Progenitor cell of endocrine pancreas (in vitro differentiated cells): ENCODE data around the gene TRMT13. TPM values are rescaled to one million over a fixed set of nuclear protein-coding genes. Genes with fewer than 3 reads are reported as not detected.

Experiments used
- DNase-seq: peaks from one replicate; pipeline ENCODE4 v3.0.0; 2021; ENCODE audit warnings: low spot score; ENCODE audit not compliant: unreplicated experiment
- H3K27ac Mint-ChIP-seq: 2 replicates; pipeline ENCODE4 v1.8.0; 2021; ENCODE audit warnings: mild to moderate bottlenecking, moderate library complexity, mixed read lengths
- H3K27me3 Mint-ChIP-seq: 2 replicates; pipeline ENCODE4 v1.8.0; 2021; ENCODE audit warnings: mixed read lengths
- H3K36me3 Mint-ChIP-seq: 2 replicates; pipeline ENCODE4 v1.8.0; 2022; ENCODE audit warnings: mixed read lengths; ENCODE audit not compliant: insufficient read depth
- H3K4me1 Mint-ChIP-seq: 2 replicates; pipeline ENCODE4 v1.8.0; 2021; ENCODE audit warnings: low read depth, mixed read lengths
- H3K4me3 Mint-ChIP-seq: 2 replicates; pipeline ENCODE4 v1.8.0; 2021; ENCODE audit warnings: low read depth, mild to moderate bottlenecking, moderate library complexity, mixed read lengths
- H3K9me3 Mint-ChIP-seq: 2 replicates; pipeline ENCODE4 v1.8.0; 2021; ENCODE audit warnings: low read depth, mixed read lengths
- total RNA-seq: library from RNA; stranded (reverse); gene quantifications from 2 replicates; pipeline ENCODE4 v1.2.1, GENCODE V29; 2021
- TF ChIP-seq, protein P1 (sequence below): fragments of 200-600 bp; sonication (generic); IDR thresholded peaks from one replicate; pipeline ENCODE4 v1.5.0; 2021; ENCODE audit warnings: antibody characterized with exemption, mild to moderate bottlenecking; ENCODE audit not compliant: unreplicated experiment

The TRMT13 gene
- total RNA-seq, 1 donor from 2014 or later = 26.2 TPM

DNA sequence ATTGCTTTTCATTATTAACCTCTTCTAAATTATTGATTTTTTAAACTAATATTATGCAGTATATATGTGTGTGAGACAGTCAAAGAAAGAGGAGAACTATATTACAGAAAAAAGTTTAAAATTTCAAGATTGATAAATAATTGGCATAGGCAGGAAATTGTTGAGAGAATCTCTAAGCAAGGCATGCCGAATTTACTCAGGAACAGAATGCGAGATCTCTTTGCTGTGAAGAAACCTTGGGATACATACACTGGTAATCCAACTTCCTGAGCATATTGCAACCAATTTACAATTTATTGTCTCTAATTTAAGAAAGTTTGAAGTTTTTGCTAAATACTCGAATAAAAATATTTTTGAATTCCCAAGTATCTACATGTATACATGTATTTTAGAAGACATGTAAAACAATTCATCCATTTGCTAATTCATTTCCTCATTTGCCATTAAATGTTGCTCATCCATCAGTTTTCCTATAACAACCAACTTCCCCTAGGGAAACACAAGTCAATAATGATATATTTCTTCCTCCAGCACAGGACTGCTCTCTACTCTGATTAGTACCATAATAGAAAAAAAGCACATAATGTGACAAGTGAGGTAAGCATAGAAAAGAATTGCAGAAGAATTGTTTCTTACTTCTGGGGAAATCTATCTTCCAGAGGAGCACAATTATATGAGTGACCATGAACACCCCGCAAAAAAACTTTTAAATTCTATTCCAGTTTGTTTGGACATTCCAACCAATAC, 44.5 kb downstream of the TRMT13 start:
- H3K9me3 Mint-ChIP-seq = no peaks in the 10 kb centered on the region
- H3K27ac Mint-ChIP-seq = no peak overlapping the region
- no peaks in the 10 kb centered on the region for H3K4me1 Mint-ChIP-seq
- H3K36me3 Mint-ChIP-seq = no peaks in the 10 kb centered on the region
- no peak for DNase-seq
- no peaks in the 10 kb centered on the region for H3K27me3 Mint-ChIP-seq
- H3K4me3 Mint-ChIP-seq = no peak overlapping the region
- TF ChIP-seq, protein P1, sequence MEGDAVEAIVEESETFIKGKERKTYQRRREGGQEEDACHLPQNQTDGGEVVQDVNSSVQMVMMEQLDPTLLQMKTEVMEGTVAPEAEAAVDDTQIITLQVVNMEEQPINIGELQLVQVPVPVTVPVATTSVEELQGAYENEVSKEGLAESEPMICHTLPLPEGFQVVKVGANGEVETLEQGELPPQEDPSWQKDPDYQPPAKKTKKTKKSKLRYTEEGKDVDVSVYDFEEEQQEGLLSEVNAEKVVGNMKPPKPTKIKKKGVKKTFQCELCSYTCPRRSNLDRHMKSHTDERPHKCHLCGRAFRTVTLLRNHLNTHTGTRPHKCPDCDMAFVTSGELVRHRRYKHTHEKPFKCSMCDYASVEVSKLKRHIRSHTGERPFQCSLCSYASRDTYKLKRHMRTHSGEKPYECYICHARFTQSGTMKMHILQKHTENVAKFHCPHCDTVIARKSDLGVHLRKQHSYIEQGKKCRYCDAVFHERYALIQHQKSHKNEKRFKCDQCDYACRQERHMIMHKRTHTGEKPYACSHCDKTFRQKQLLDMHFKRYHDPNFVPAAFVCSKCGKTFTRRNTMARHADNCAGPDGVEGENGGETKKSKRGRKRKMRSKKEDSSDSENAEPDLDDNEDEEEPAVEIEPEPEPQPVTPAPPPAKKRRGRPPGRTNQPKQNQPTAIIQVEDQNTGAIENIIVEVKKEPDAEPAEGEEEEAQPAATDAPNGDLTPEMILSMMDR = no peak

DNA sequence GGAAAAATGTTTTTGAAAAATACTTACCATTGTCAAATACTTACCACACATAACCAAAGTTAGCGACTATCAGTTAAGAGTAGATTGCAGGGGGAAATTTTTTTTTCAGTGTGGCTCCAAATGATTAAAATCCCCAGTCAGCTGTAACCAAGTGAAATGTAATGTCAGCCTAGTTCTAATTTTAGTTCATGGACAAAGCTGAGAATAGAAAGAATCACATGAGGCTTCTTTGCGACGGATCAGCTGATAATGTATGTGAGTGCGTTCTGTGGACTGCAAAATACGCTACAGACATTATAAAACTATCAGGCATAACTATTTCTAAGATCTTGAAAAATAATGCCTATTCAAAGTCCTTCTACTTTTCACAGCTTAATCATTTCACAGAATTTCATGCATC, 45.1 kb downstream of the TRMT13 start, which contains the start of gene LRRC39:
LRRC39 (minus strand) TSS at position 166 of the 400 bp plus-strand sequence. CDS start 9,740 bp downstream, outside the sequence.
- Mint-ChIP-seq H3K4me1 (no peaks in the 10 kb centered on the region), H3K9me3 (no peaks in the 10 kb centered on the region), H3K4me3 (no peak within 1 kb of the TSS), H3K36me3 (no peaks in the 10 kb centered on the region), H3K27ac (no peak within 1 kb of the TSS), H3K27me3 (no peaks in the 10 kb centered on the region)
- TF ChIP-seq, protein P1 = no peak
- DNase-seq = no peak

DNA sequence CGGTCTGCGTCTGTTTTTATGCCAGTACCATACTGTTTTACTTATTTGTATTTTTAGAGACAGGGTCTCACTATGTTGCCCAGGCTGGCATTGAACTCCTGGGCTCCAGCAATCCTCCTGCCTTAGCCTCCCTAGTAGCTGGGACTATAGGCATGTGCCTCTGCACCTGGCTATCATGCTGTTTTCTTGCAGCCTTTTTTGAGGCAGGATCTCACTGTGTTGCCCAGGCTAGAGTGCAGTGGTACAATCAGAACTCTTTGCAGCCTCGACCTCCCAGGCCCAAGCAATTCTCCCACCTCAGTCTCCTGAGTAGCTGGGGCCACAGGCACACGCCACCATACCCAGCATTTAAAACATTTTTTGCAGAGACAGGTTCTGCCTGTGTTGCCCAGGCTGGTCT, 50.4 kb downstream of the TRMT13 start:
- H3K4me1 Mint-ChIP-seq = no peaks in the 10 kb centered on the region
- H3K9me3 Mint-ChIP-seq = peaks cover 2% of the 10 kb centered on the region
- H3K4me3 Mint-ChIP-seq = no peak overlapping the region
- no peak overlapping the region for H3K27ac Mint-ChIP-seq
- DNase-seq = no peak
- TF ChIP-seq, protein P1 = no peak
- peaks cover 5% of the 10 kb centered on the region for H3K36me3 Mint-ChIP-seq
- no peaks in the 10 kb centered on the region for H3K27me3 Mint-ChIP-seq

DNA sequence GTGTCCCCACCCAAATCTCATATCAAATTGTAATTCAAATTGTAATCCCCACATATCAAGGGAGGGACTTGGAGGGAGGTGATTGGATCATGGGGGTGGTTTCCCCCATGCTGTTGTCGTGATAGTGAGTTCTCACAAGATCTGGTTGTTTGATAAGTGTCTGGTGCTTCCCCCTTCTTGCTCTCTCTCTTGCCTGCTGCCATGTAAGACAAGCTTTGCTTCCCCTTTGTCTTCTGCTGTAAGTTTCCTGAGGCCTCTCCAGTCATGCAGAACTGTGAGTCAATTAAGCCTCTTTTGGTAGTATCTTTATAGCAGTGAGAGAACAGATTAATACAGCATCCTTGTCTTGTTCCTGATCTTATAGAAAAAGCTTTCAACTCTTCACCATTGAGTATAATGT, 51.6 kb downstream of the TRMT13 start:
- H3K36me3 Mint-ChIP-seq = peaks cover 5% of the 10 kb centered on the region
- H3K9me3 Mint-ChIP-seq = peaks cover 2% of the 10 kb centered on the region
- no peaks in the 10 kb centered on the region for H3K4me1 Mint-ChIP-seq
- TF ChIP-seq, protein P1 = no peak
- no peak overlapping the region for H3K27ac Mint-ChIP-seq
- H3K27me3 Mint-ChIP-seq = no peaks in the 10 kb centered on the region
- H3K4me3 Mint-ChIP-seq = no peak overlapping the region
- no peak for DNase-seq

DNA sequence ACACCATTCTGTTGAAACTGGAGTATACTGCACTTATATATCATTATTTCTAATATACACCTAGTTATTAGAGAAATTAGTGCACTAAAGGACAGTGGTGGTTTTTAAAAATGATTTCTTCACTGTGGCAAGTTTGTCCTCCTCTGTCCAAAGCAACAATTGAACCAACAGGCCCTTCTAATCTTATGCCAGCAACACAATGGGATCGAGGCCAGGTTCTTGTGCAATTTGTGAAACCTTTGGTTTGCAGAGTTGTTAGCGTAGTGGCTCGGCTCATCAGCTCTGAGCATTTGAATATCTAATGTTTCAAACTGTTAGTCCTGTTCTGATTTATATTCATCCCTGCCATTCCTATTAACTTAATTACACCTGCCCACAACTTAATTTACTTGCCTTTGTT, 54.9 kb downstream of the TRMT13 start:
- Mint-ChIP-seq H3K4me3 (no peak overlapping the region), H3K27ac (no peak overlapping the region), H3K36me3 (peaks cover 5% of the 10 kb centered on the region), H3K9me3 (peaks cover 2% of the 10 kb centered on the region), H3K27me3 (no peaks in the 10 kb centered on the region), H3K4me1 (no peaks in the 10 kb centered on the region)
- DNase-seq = no peak
- TF ChIP-seq, protein P1 = no peak
